NOMO-1 treated with dmso at 0.1 percent for 144 hours (cell line): ENCODE measurements around the gene ZNF536.
"Not testable (repeated sequence)": the region's sequence is repeated elsewhere in the genome, so short reads cannot be mapped to it uniquely, and the experiment has no call there.

ENCODE experiments used
- DNase-seq: peaks from one replicate; lab custom pipeline; 2025; ENCODE audit not compliant: unreplicated experiment; lab: John Stamatoyannopoulos, UW

Gene ZNF536

GRCh38 chr19:30473334-30473867 is 101.2 kb downstream of the ZNF536 start:
- DNase-seq, result no peak

- no peak for DNase-seq
These were observed 104.8 kb downstream of the ZNF536 start for GRCh38 chr19:30476997-30477396.

- DNase-seq, result no peak
These were observed 107.0 kb downstream of the ZNF536 start for GRCh38 chr19:30479231-30479630.

- DNase-seq, result no peak
These were observed 107.9 kb downstream of the ZNF536 start for GRCh38 chr19:30480097-30480496.

GRCh38 chr19:30481063-30481462 is 108.9 kb downstream of the ZNF536 start:
- DNase-seq, result no peak

GRCh38 chr19:30481823-30482222 is 109.6 kb downstream of the ZNF536 start:
- no peak for DNase-seq

- no peak for DNase-seq
These were observed 110.8 kb downstream of the ZNF536 start for GRCh38 chr19:30482956-30483355.

- DNase-seq, result not testable (repeated sequence)
These were observed 114.1 kb downstream of the ZNF536 start for GRCh38 chr19:30486250-30486649.

- no peak for DNase-seq
These were observed 115.0 kb downstream of the ZNF536 start for GRCh38 chr19:30487178-30487577.

- DNase-seq, result no peak
These were observed 116.0 kb downstream of the ZNF536 start for GRCh38 chr19:30488191-30488590.

- DNase-seq, result no peak
These were observed 118.6 kb downstream of the ZNF536 start for GRCh38 chr19:30490760-30491159.

GRCh38 chr19:30492586-30493270 is 120.5 kb downstream of the ZNF536 start:
- no peak for DNase-seq

GRCh38 chr19:30497034-30497433 is 124.8 kb downstream of the ZNF536 start:
- no peak for DNase-seq

GRCh38 chr19:30498085-30498484 is 125.9 kb downstream of the ZNF536 start:
- not testable (repeated sequence) for DNase-seq

- no peak for DNase-seq
These were observed 126.5 kb downstream of the ZNF536 start for GRCh38 chr19:30498707-30499106.

GRCh38 chr19:30504272-30504671 is 132.1 kb downstream of the ZNF536 start:
- no peak for DNase-seq

- DNase-seq, result no peak
These were observed 140.2 kb downstream of the ZNF536 start for GRCh38 chr19:30512176-30513081.

- DNase-seq, result no peak
These were observed 140.9 kb downstream of the ZNF536 start for GRCh38 chr19:30513082-30513411.

- DNase-seq, result no peak
These were observed 143.9 kb downstream of the ZNF536 start for GRCh38 chr19:30516111-30516510.

- no peak for DNase-seq
These were observed 144.3 kb downstream of the ZNF536 start for GRCh38 chr19:30516531-30516930.

- DNase-seq, result no peak
These were observed 146.9 kb downstream of the ZNF536 start for GRCh38 chr19:30518965-30519606.
